Measurements from ENCODE around the gene TMEM131L.

Gene TMEM131L

GRCh38 chr4:153433754-153434105 is 32.4 kb upstream of the TMEM131L start:
- H3K9me2 ChIP-seq (replicated peaks; ENCODE audit: control insufficient read depth, low read length), result no peaks in the 10 kb centered on the region
- H3K4me3 ChIP-seq (ENCODE audit: low read length), result peak overlapping the region; percentile 71
- peaks cover 64% of the 10 kb centered on the region for H3K79me2 ChIP-seq (ENCODE audit: control insufficient read depth, low read length)
- no peaks in the 10 kb centered on the region for H3K27me3 ChIP-seq (ENCODE audit: control insufficient read depth, low read length)
- peak overlapping the region; percentile 97 for H3K27ac ChIP-seq (ENCODE audit: low read depth, low read length)
- H3K4me2 ChIP-seq (ENCODE audit: low read length), result peak overlapping the region; percentile 92
- peaks cover 62% of the 10 kb centered on the region for H3F3A ChIP-seq (ENCODE audit: control insufficient read depth, insufficient read depth)
- H3K36me3 ChIP-seq (ENCODE audit: control insufficient read depth, low read length), result peaks cover 15% of the 10 kb centered on the region
- peaks cover 98% of the 10 kb centered on the region for H3K4me1 ChIP-seq (ENCODE audit: control insufficient read depth, low read length)
- H3K9me3 ChIP-seq (ENCODE audit: control insufficient read depth, insufficient read depth, low read length), result no peaks in the 10 kb centered on the region
- H4K20me1 ChIP-seq (ENCODE audit: control insufficient read depth, insufficient read depth, low read depth, low read length), result no peaks in the 10 kb centered on the region
- TF ChIP-seq, protein P1, sequence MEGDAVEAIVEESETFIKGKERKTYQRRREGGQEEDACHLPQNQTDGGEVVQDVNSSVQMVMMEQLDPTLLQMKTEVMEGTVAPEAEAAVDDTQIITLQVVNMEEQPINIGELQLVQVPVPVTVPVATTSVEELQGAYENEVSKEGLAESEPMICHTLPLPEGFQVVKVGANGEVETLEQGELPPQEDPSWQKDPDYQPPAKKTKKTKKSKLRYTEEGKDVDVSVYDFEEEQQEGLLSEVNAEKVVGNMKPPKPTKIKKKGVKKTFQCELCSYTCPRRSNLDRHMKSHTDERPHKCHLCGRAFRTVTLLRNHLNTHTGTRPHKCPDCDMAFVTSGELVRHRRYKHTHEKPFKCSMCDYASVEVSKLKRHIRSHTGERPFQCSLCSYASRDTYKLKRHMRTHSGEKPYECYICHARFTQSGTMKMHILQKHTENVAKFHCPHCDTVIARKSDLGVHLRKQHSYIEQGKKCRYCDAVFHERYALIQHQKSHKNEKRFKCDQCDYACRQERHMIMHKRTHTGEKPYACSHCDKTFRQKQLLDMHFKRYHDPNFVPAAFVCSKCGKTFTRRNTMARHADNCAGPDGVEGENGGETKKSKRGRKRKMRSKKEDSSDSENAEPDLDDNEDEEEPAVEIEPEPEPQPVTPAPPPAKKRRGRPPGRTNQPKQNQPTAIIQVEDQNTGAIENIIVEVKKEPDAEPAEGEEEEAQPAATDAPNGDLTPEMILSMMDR (IDR thresholded peaks at IDR 0.05; ENCODE audit: low read depth, low read length, poor library complexity, severe bottlenecking), result no peak
- no peak for TF ChIP-seq EZH2phosphoT487 (IDR thresholded peaks at IDR 0.05; ENCODE audit: borderline replicate concordance, low read length)

DNA sequence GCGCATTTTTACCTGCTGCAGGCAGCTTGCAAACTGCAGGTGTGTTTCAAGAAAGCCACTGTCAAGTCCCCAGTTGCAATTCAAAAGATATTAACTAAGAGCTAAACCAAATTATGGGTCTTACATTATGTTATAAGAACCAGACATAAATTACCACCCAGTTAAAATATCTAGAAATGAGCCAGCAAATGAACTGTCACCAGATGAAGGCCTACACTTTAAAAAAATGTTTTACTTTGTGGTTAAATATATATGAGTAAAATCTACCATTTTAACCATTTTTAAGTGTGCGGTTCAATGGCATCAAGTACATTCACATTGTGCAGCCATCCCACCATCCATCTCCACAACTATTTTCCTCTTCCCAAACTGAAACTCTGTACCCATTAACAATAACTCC is 32.0 kb upstream of the TMEM131L start:
- H3K4me2 ChIP-seq (ENCODE audit: low read length), result peak overlapping the region; percentile 92
- TF ChIP-seq, protein P1 (IDR thresholded peaks at IDR 0.05; ENCODE audit: low read depth, low read length, poor library complexity, severe bottlenecking), result no peak
- no peak for TF ChIP-seq EZH2phosphoT487 (IDR thresholded peaks at IDR 0.05; ENCODE audit: borderline replicate concordance, low read length)

GRCh38 chr4:153438916-153439756 is 27.0 kb upstream of the TMEM131L start:
- TF ChIP-seq, protein P1 (IDR thresholded peaks at IDR 0.05; ENCODE audit: low read depth, low read length, poor library complexity, severe bottlenecking), result peak; percentile 33
- no peak for TF ChIP-seq EZH2phosphoT487 (IDR thresholded peaks at IDR 0.05; ENCODE audit: borderline replicate concordance, low read length)
- H3K27ac ChIP-seq (ENCODE audit: low read depth, low read length), result peak overlapping the region; percentile 97
- H3K27me3 ChIP-seq (ENCODE audit: control insufficient read depth, low read length), result no peaks in the 10 kb centered on the region
- peaks cover 41% of the 10 kb centered on the region for H3K79me2 ChIP-seq (ENCODE audit: control insufficient read depth, low read length)
- H3K4me1 ChIP-seq (ENCODE audit: control insufficient read depth, low read length), result peaks cover 90% of the 10 kb centered on the region
- H3K4me3 ChIP-seq (ENCODE audit: low read length), result peak overlapping the region; percentile 74
- H3F3A ChIP-seq (ENCODE audit: control insufficient read depth, insufficient read depth), result peaks cover 50% of the 10 kb centered on the region
- H3K36me3 ChIP-seq (ENCODE audit: control insufficient read depth, low read length), result peaks cover 7% of the 10 kb centered on the region
- H3K9me3 ChIP-seq (ENCODE audit: control insufficient read depth, insufficient read depth, low read length), result no peaks in the 10 kb centered on the region
- peak overlapping the region; percentile 92 for H3K4me2 ChIP-seq (ENCODE audit: low read length)
- no peaks in the 10 kb centered on the region for H4K20me1 ChIP-seq (ENCODE audit: control insufficient read depth, insufficient read depth, low read depth, low read length)
- H3K9me2 ChIP-seq (replicated peaks; ENCODE audit: control insufficient read depth, low read length), result no peaks in the 10 kb centered on the region

More for the DNA sequence above, 32.0 kb upstream of the TMEM131L start:
- peaks cover 15% of the 10 kb centered on the region for H3K36me3 ChIP-seq (ENCODE audit: control insufficient read depth, low read length)
- no peaks in the 10 kb centered on the region for H3K9me2 ChIP-seq (replicated peaks; ENCODE audit: control insufficient read depth, low read length)
- peaks cover 63% of the 10 kb centered on the region for H3F3A ChIP-seq (ENCODE audit: control insufficient read depth, insufficient read depth)
- H3K27ac ChIP-seq (ENCODE audit: low read depth, low read length), result peak overlapping the region; percentile 97
- no peaks in the 10 kb centered on the region for H4K20me1 ChIP-seq (ENCODE audit: control insufficient read depth, insufficient read depth, low read depth, low read length)
- H3K4me3 ChIP-seq (ENCODE audit: low read length), result peak overlapping the region; percentile 71
- H3K9me3 ChIP-seq (ENCODE audit: control insufficient read depth, insufficient read depth, low read length), result no peaks in the 10 kb centered on the region
- peaks cover 98% of the 10 kb centered on the region for H3K4me1 ChIP-seq (ENCODE audit: control insufficient read depth, low read length)
- no peaks in the 10 kb centered on the region for H3K27me3 ChIP-seq (ENCODE audit: control insufficient read depth, low read length)
- peaks cover 64% of the 10 kb centered on the region for H3K79me2 ChIP-seq (ENCODE audit: control insufficient read depth, low read length)
